ENCODE data around the gene OPN1MW2. TPM values are rescaled to one million over a fixed set of nuclear protein-coding genes. Genes with fewer than 3 reads are reported as not detected.
"Not testable (repeated sequence)": the region's sequence is repeated elsewhere in the genome, so short reads cannot be mapped to it uniquely, and the experiment has no call there.

OPN1MW2 gene
- total RNA-seq, 1 donor from 2014 or later, result not detected

GRCh38 chrX:154238939-154239559 is 19.5 kb downstream of the OPN1MW2 start:
- H3K27me3 ChIP-seq; ATAC-seq; H3K9me3 ChIP-seq; H3K4me3 ChIP-seq; H3K36me3 ChIP-seq; H3K27ac ChIP-seq; DNase-seq; intact Hi-C loops (cut with DNase I); H3K4me1 ChIP-seq: not testable (repeated sequence)

- H3K9me3 ChIP-seq; H3K4me3 ChIP-seq; ATAC-seq; intact Hi-C loops (cut with DNase I); H3K4me1 ChIP-seq; H3K27me3 ChIP-seq; H3K36me3 ChIP-seq; H3K27ac ChIP-seq; DNase-seq: not testable (repeated sequence)
Measured at GRCh38 chrX:154239982-154240503, 20.5 kb downstream of the OPN1MW2 start.

- H3K27me3 ChIP-seq, result not testable (repeated sequence)
Measured at GRCh38 chrX:154247377-154248045, 28.0 kb downstream of the OPN1MW2 start.

GRCh38 chrX:154248076-154248475 is 28.5 kb downstream of the OPN1MW2 start:
- H3K27ac ChIP-seq; H3K27me3 ChIP-seq; ATAC-seq; H3K4me1 ChIP-seq; intact Hi-C loops (cut with DNase I); H3K4me3 ChIP-seq; H3K36me3 ChIP-seq; H3K9me3 ChIP-seq; DNase-seq: not testable (repeated sequence)

More at GRCh38 chrX:154247377-154248045, 28.0 kb downstream of the OPN1MW2 start:
- H3K36me3 ChIP-seq; H3K27ac ChIP-seq; H3K4me1 ChIP-seq; intact Hi-C loops (cut with DNase I); DNase-seq; H3K9me3 ChIP-seq; H3K4me3 ChIP-seq: not testable (repeated sequence)
- peak; percentile 97 for ATAC-seq

GRCh38 chrX:154257282-154257681 is 37.7 kb downstream of the OPN1MW2 start, which contains the start of gene OPN1MW3:
Gene OPN1MW3, plus strand, starts transcription at chrX:154257582. Its CDS starts 38 bp downstream, at chrX:154257620.
- DNase-seq; ATAC-seq; H3K4me3 ChIP-seq; H3K27me3 ChIP-seq; H3K9me3 ChIP-seq; H3K27ac ChIP-seq; H3K36me3 ChIP-seq; intact Hi-C loops (cut with DNase I); H3K4me1 ChIP-seq: not testable (repeated sequence)

GRCh38 chrX:154258711-154259110 is 39.2 kb downstream of the OPN1MW2 start:
- intact Hi-C loops (cut with DNase I); H3K27me3 ChIP-seq; H3K9me3 ChIP-seq; ATAC-seq; DNase-seq; H3K4me1 ChIP-seq; H3K27ac ChIP-seq; H3K4me3 ChIP-seq; H3K36me3 ChIP-seq: not testable (repeated sequence)

- H3K4me3 ChIP-seq; DNase-seq; ATAC-seq; H3K36me3 ChIP-seq; intact Hi-C loops (cut with DNase I); H3K27ac ChIP-seq; H3K27me3 ChIP-seq; H3K4me1 ChIP-seq; H3K9me3 ChIP-seq: not testable (repeated sequence)
Measured at GRCh38 chrX:154263072-154263471, 43.5 kb downstream of the OPN1MW2 start.

- H3K27me3 ChIP-seq; intact Hi-C loops (cut with DNase I); H3K4me3 ChIP-seq; ATAC-seq; H3K27ac ChIP-seq; H3K36me3 ChIP-seq; H3K9me3 ChIP-seq; H3K4me1 ChIP-seq; DNase-seq: not testable (repeated sequence)
Measured at GRCh38 chrX:154269245-154269644, 49.7 kb downstream of the OPN1MW2 start.

Other genes with a start within 250 kb of the OPN1MW2 start
- gene HCFC1, start 247.9 kb upstream of the OPN1MW2 start, total RNA-seq, result 47.5 TPM
- 9.0 TPM for gene TMEM187, start 247.0 kb upstream of the OPN1MW2 start, total RNA-seq
- gene IRAK1, start 199.9 kb upstream of the OPN1MW2 start, total RNA-seq, result 89.4 TPM
- gene MECP2, start 122.0 kb upstream of the OPN1MW2 start, total RNA-seq, result 58.6 TPM
- not detected for gene OPN1LW, start 75.5 kb upstream of the OPN1MW2 start, total RNA-seq
- not detected for gene OPN1MW, start 37.2 kb upstream of the OPN1MW2 start, total RNA-seq
- gene OPN1MW3, start 37.8 kb downstream of the OPN1MW2 start, total RNA-seq, result not detected
- not detected for gene TEX28, start 75.4 kb downstream of the OPN1MW2 start, total RNA-seq
- not detected for gene TKTL1, start 76.0 kb downstream of the OPN1MW2 start, total RNA-seq
- gene FLNA, start 154.9 kb downstream of the OPN1MW2 start, total RNA-seq, result 1,252 TPM
- 58.4 TPM for gene EMD, start 159.5 kb downstream of the OPN1MW2 start, total RNA-seq
- gene RPL10, start 178.6 kb downstream of the OPN1MW2 start, total RNA-seq, result 2,677 TPM
- 37.1 TPM for gene DNASE1L1, start 189.5 kb downstream of the OPN1MW2 start, total RNA-seq
- gene TAFAZZIN, start 191.8 kb downstream of the OPN1MW2 start, total RNA-seq, result 43.9 TPM
- gene ATP6AP1, start 208.9 kb downstream of the OPN1MW2 start, total RNA-seq, result 193 TPM
- 108 TPM for gene GDI1, start 217.4 kb downstream of the OPN1MW2 start, total RNA-seq
- 82.0 TPM for gene FAM50A, start 224.4 kb downstream of the OPN1MW2 start, total RNA-seq
- gene PLXNA3, start 238.5 kb downstream of the OPN1MW2 start, total RNA-seq, result 49.0 TPM